ENCODE data around the gene MACROD2.

- TF ChIP-seq POLR2A (IDR thresholded peaks at IDR 0.05; ENCODE audit: low read depth, low read length): no peak
- TF ChIP-seq CTCF (conservative IDR thresholded peaks at IDR 0.05; ENCODE audit: low read depth, low read length): no peak
- TF ChIP-seq USF2 (IDR thresholded peaks at IDR 0.05; ENCODE audit: low read depth, low read length): no peak
- TF ChIP-seq BHLHE40 (IDR thresholded peaks at IDR 0.05; ENCODE audit: low read depth, low read length): no peak
- no peak for TF ChIP-seq MXI1 (IDR thresholded peaks at IDR 0.05; ENCODE audit: borderline replicate concordance, low read depth, low read length)
- no peak for TF ChIP-seq RCOR1 (IDR thresholded peaks at IDR 0.05; ENCODE audit: insufficient replicate concordance, low read length)
- no peak for TF ChIP-seq ELK1 (IDR thresholded peaks at IDR 0.05; ENCODE audit: borderline replicate concordance, low read depth, low read length)
- no peak for TF ChIP-seq MAFK (IDR thresholded peaks at IDR 0.05; ENCODE audit: low read depth, low read length)
- no peak for TF ChIP-seq FOS (IDR thresholded peaks at IDR 0.05; ENCODE audit: low read depth, low read length)
Observed at GRCh38 chr20:15921930-15922329, 1926.6 kb downstream of the MACROD2 start.

Measured in IMR-90 (cell line).